Measurements from ENCODE around the gene RIMBP2.

The RIMBP2 gene

GRCh38 chr12:130560321-130560720 is 155.8 kb downstream of the RIMBP2 start:
- no peak for DNase-seq

- no peak for DNase-seq
Measured at GRCh38 chr12:130559806-130560205, 156.3 kb downstream of the RIMBP2 start.

- no peak for DNase-seq
Measured at GRCh38 chr12:130557886-130558765, 158.0 kb downstream of the RIMBP2 start.

- DNase-seq: no peak
Measured at GRCh38 chr12:130557201-130557600, 158.9 kb downstream of the RIMBP2 start.

- DNase-seq: no peak
Measured at GRCh38 chr12:130556486-130557055, 159.5 kb downstream of the RIMBP2 start.

GRCh38 chr12:130555628-130556485 is 160.2 kb downstream of the RIMBP2 start:
- no peak for DNase-seq

GRCh38 chr12:130555221-130555620 is 160.9 kb downstream of the RIMBP2 start:
- DNase-seq: no peak

- DNase-seq: no peak
Measured at GRCh38 chr12:130552483-130552996, 163.6 kb downstream of the RIMBP2 start.

GRCh38 chr12:130549361-130549760 is 166.7 kb downstream of the RIMBP2 start:
- no peak for DNase-seq

GRCh38 chr12:130547480-130548155 is 168.5 kb downstream of the RIMBP2 start:
- DNase-seq: no peak

GRCh38 chr12:130546494-130546893 is 169.6 kb downstream of the RIMBP2 start:
- no peak for DNase-seq

- no peak for DNase-seq
Measured at GRCh38 chr12:130545475-130545874, 170.6 kb downstream of the RIMBP2 start.

- no peak for DNase-seq
Measured at GRCh38 chr12:130540376-130540775, 175.7 kb downstream of the RIMBP2 start.

- DNase-seq: no peak
Measured at GRCh38 chr12:130538343-130539095, 177.6 kb downstream of the RIMBP2 start.

GRCh38 chr12:130537655-130538054 is 178.4 kb downstream of the RIMBP2 start:
- no peak for DNase-seq

GRCh38 chr12:130537051-130537450 is 179.0 kb downstream of the RIMBP2 start:
- no peak for DNase-seq

- no peak for DNase-seq
Measured at GRCh38 chr12:130530429-130530828, 185.7 kb downstream of the RIMBP2 start.

GRCh38 chr12:130529781-130530180 is 186.3 kb downstream of the RIMBP2 start:
- no peak for DNase-seq

GRCh38 chr12:130527239-130527638 is 188.9 kb downstream of the RIMBP2 start:
- no peak for DNase-seq

- DNase-seq: no peak
Measured at GRCh38 chr12:130526813-130527212, 189.3 kb downstream of the RIMBP2 start.

GRCh38 chr12:130525384-130526172 is 190.5 kb downstream of the RIMBP2 start:
- no peak for DNase-seq

All from T-helper 1 cell (primary cell).